ENCODE results near the gene AKAIN1. TPM values are rescaled to one million over a fixed set of nuclear protein-coding genes. Genes with fewer than 3 reads are reported as not detected.

Gene AKAIN1
- polyA plus RNA-seq, 1 of the 3 experiments (the other 2 are of a cell fraction): not detected

DNA sequence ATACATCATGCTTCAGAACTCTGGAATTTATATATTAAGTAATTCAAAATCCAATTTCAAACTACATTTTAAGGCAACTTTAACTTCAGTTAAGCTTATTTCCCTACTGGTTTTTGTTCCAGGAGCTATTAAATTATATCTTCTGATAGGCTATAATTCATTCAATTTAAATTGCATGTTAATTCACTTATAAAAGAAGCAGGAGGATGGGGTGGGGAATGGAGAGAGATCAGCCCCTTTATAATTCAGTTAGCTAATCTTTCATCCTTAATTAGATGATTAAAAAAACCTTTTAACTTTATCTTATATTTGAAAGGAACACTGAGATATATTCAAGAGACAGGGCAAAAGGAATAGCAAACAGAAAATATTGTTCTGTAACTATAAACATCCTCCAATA lies 86.8 kb downstream of the AKAIN1 start:
- Histone ChIP-seq H3K9me3 (no peaks in the 10 kb centered on the region), H3K27me3 (ENCODE audit: insufficient read depth) (no peaks in the 10 kb centered on the region), H3K36me3 (replicated peaks in 1 of 2; ENCODE audit: control insufficient read depth in 1 of 2, insufficient read depth in 2 of 2, low read length in 1 of 2) (no peaks in the 10 kb centered on the region), H3K9me2 (no peaks in the 10 kb centered on the region), H3K4me3 (ENCODE audit: low read depth in 2 of 2, low read length in 1 of 2) (no peak overlapping the region), H3K27ac (ENCODE audit: low read depth in 2 of 2, low read length in 1 of 2) (no peak overlapping the region), H3K4me2 (no peak overlapping the region), H3K4me1 (ENCODE audit: control insufficient read depth in 1 of 2, insufficient read depth in 2 of 2, low read depth in 1 of 2, low read length in 1 of 2) (no peaks in the 10 kb centered on the region), H3K9ac (no peak overlapping the region), H2AFZ (ENCODE audit: low read depth) (no peak overlapping the region), H3K79me2 (ENCODE audit: insufficient read depth) (no peaks in the 10 kb centered on the region), H4K20me1 (ENCODE audit: insufficient read depth) (no peaks in the 10 kb centered on the region), H3F3A (replicated peaks; ENCODE audit: insufficient read depth) (no peaks in the 10 kb centered on the region)
- DNase-seq: no peak
- POLR2A ChIA-PET: no interaction called here
- CTCF ChIA-PET: no interaction called here
- peak; percentile 54; the same call in 1 of the 2 replicates for TF ChIP-seq GATA2 (CRISPR knock-in tag; IDR thresholded peaks at IDR 0.05)
- TF ChIP-seq GABPA (IDR thresholded peaks at IDR 0.05; ENCODE audit: low read depth): no peak

DNA sequence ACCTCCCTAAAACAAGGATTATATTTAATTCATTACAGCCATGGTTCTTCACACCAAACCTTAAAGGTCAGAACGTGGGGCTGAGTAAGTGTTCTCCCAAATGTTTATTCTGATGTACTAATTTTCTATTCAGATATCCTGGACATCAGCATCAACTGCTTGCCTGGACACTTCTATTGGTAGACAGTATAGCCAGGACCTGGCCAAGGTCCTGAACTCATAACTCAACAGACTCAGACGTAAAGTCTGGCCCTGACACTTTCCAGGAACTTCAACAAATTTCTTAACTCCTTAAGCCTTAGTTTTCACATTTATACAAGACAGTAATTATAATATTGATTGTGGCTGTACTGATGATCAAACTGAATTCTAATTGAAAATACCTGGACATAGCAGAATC lies 89.1 kb downstream of the AKAIN1 start:
- 0% methylated on average over 2 of the region's 2 CpGs for WGBS (ENCODE audit: low lambda C conversion rate)
- DNase-seq: no peak
- H3K9me2 ChIP-seq: no peaks in the 10 kb centered on the region
- CTCF ChIA-PET: interaction anchor here (1.5 kb wide), 1 partner anchor 35 kb away, joined by 3 read pairs; no protein-coding TSS in a partner anchor
- no peak overlapping the region for H3K9ac ChIP-seq
- H3K79me2 ChIP-seq (ENCODE audit: insufficient read depth): no peaks in the 10 kb centered on the region
- no peaks in the 10 kb centered on the region for H3K4me1 ChIP-seq (ENCODE audit: control insufficient read depth in 1 of 2, insufficient read depth in 2 of 2, low read depth in 1 of 2, low read length in 1 of 2)
- no peak overlapping the region for H3K27ac ChIP-seq (ENCODE audit: low read depth in 2 of 2, low read length in 1 of 2)
- H3K4me2 ChIP-seq: no peak overlapping the region
- POLR2A ChIA-PET: no interaction called here
- no peaks in the 10 kb centered on the region for H3F3A ChIP-seq (replicated peaks; ENCODE audit: insufficient read depth)
- H3K9me3 ChIP-seq: no peaks in the 10 kb centered on the region
- H3K36me3 ChIP-seq (replicated peaks in 1 of 2; ENCODE audit: control insufficient read depth in 1 of 2, insufficient read depth in 2 of 2, low read length in 1 of 2): no peaks in the 10 kb centered on the region
- H4K20me1 ChIP-seq (ENCODE audit: insufficient read depth): no peaks in the 10 kb centered on the region
- H3K27me3 ChIP-seq (ENCODE audit: insufficient read depth): no peaks in the 10 kb centered on the region
- no peak overlapping the region for H3K4me3 ChIP-seq (ENCODE audit: low read depth in 2 of 2, low read length in 1 of 2)
- TF ChIP-seq, protein P1, sequence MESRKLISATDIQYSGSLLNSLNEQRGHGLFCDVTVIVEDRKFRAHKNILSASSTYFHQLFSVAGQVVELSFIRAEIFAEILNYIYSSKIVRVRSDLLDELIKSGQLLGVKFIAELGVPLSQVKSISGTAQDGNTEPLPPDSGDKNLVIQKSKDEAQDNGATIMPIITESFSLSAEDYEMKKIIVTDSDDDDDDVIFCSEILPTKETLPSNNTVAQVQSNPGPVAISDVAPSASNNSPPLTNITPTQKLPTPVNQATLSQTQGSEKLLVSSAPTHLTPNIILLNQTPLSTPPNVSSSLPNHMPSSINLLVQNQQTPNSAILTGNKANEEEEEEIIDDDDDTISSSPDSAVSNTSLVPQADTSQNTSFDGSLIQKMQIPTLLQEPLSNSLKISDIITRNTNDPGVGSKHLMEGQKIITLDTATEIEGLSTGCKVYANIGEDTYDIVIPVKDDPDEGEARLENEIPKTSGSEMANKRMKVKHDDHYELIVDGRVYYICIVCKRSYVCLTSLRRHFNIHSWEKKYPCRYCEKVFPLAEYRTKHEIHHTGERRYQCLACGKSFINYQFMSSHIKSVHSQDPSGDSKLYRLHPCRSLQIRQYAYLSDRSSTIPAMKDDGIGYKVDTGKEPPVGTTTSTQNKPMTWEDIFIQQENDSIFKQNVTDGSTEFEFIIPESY (IDR thresholded peaks at IDR 0.05; ENCODE audit: borderline replicate concordance, low read depth): no peak
- TF ChIP-seq, protein P2, sequence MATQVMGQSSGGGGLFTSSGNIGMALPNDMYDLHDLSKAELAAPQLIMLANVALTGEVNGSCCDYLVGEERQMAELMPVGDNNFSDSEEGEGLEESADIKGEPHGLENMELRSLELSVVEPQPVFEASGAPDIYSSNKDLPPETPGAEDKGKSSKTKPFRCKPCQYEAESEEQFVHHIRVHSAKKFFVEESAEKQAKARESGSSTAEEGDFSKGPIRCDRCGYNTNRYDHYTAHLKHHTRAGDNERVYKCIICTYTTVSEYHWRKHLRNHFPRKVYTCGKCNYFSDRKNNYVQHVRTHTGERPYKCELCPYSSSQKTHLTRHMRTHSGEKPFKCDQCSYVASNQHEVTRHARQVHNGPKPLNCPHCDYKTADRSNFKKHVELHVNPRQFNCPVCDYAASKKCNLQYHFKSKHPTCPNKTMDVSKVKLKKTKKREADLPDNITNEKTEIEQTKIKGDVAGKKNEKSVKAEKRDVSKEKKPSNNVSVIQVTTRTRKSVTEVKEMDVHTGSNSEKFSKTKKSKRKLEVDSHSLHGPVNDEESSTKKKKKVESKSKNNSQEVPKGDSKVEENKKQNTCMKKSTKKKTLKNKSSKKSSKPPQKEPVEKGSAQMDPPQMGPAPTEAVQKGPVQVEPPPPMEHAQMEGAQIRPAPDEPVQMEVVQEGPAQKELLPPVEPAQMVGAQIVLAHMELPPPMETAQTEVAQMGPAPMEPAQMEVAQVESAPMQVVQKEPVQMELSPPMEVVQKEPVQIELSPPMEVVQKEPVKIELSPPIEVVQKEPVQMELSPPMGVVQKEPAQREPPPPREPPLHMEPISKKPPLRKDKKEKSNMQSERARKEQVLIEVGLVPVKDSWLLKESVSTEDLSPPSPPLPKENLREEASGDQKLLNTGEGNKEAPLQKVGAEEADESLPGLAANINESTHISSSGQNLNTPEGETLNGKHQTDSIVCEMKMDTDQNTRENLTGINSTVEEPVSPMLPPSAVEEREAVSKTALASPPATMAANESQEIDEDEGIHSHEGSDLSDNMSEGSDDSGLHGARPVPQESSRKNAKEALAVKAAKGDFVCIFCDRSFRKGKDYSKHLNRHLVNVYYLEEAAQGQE (IDR thresholded peaks at IDR 0.05; ENCODE audit: low read depth, low read length): peak; percentile 81; the same call in 1 of the 2 replicates
- no peak for TF ChIP-seq TAF1 (IDR thresholded peaks at IDR 0.05; ENCODE audit: borderline replicate concordance, low read depth, low read length)
- TF ChIP-seq NFIC (IDR thresholded peaks at IDR 0.05; ENCODE audit: borderline replicate concordance): no peak
- TF ChIP-seq, protein P3, sequence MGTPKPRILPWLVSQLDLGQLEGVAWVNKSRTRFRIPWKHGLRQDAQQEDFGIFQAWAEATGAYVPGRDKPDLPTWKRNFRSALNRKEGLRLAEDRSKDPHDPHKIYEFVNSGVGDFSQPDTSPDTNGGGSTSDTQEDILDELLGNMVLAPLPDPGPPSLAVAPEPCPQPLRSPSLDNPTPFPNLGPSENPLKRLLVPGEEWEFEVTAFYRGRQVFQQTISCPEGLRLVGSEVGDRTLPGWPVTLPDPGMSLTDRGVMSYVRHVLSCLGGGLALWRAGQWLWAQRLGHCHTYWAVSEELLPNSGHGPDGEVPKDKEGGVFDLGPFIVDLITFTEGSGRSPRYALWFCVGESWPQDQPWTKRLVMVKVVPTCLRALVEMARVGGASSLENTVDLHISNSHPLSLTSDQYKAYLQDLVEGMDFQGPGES (IDR thresholded peaks at IDR 0.05; ENCODE audit: low read depth, low read length): no peak
- TF ChIP-seq GATA2 (CRISPR knock-in tag; IDR thresholded peaks at IDR 0.05): no peak
- no peak overlapping the region for H2AFZ ChIP-seq (ENCODE audit: low read depth)
